RWPE1 (cell line): Measurements from ENCODE around the gene GLA.

ENCODE experiments used
- CTCF ChIA-PET: fragments of 350-600 bp; sonication (Branson Sonifier 250); formaldehyde crosslinking; extraction: SDS; loops from one replicate; lab custom pipeline; 2021; lab: Yijun Ruan, JAX
- POLR2A ChIA-PET: fragments of 400-600 bp; formaldehyde crosslinking; extraction: SDS; loops from one replicate; lab custom pipeline; 2020; ENCODE audit warnings: antibody characterized with exemption; ENCODE audit not compliant: low non-redundant PET; lab: Yijun Ruan, JAX
- DNase-seq: peaks from one replicate; pipeline ENCODE4 v3.0.0; 2012; ENCODE audit warnings: low spot score
- H3K27ac ChIP-seq: fragments of 450-650 bp; 2 replicates; pipeline ENCODE4 v1.5.1; 2017
- CTCF ChIP-seq: fragments of 450-650 bp; conservative IDR thresholded peaks from 2 replicates; pipeline ENCODE4 v1.5.1; 2017; ENCODE audit warnings: low read depth, mild to moderate bottlenecking

The GLA gene

GRCh38 chrX:101407167-101407747 is 468 bp downstream of the GLA start:
- no peak for TF ChIP-seq CTCF
- peak overlapping the region; percentile 90 for H3K27ac ChIP-seq
- POLR2A ChIA-PET: no interaction called here
- CTCF ChIA-PET: no interaction called here
- DNase-seq: no peak

GRCh38 chrX:101399825-101400224 is 7.9 kb downstream of the GLA start:
- ChIA-PET CTCF (interaction anchor here (0.6 kb wide), 1 partner anchor 1353 kb away, joined by 4 read pairs; no protein-coding TSS in a partner anchor), POLR2A (no interaction called here)
- H3K27ac ChIP-seq: no peak overlapping the region
- DNase-seq: no peak
- TF ChIP-seq CTCF: no peak

GRCh38 chrX:101398694-101399093 is 9.0 kb downstream of the GLA start:
- no peak overlapping the region for H3K27ac ChIP-seq
- TF ChIP-seq CTCF: no peak
- DNase-seq: no peak
- POLR2A ChIA-PET: no interaction called here
- CTCF ChIA-PET: interaction anchor here (0.6 kb wide), 1 partner anchor 1458 kb away, joined by 3 read pairs; no protein-coding TSS in a partner anchor

- no peak for DNase-seq
- ChIA-PET CTCF (no interaction called here), POLR2A (no interaction called here)
- TF ChIP-seq CTCF: no peak
- peak overlapping the region; percentile 41 for H3K27ac ChIP-seq
These were observed 9.9 kb downstream of the GLA start for GRCh38 chrX:101397779-101398178.

GRCh38 chrX:101395789-101396188 is 11.9 kb downstream of the GLA start:
- CTCF ChIA-PET: interaction anchor here (0.7 kb wide), 1 partner anchor 140 kb away, joined by 9 read pairs; no protein-coding TSS in a partner anchor
- DNase-seq: no peak
- no peak for TF ChIP-seq CTCF
- no peak overlapping the region for H3K27ac ChIP-seq
- POLR2A ChIA-PET: no interaction called here

- no peak overlapping the region for H3K27ac ChIP-seq
- TF ChIP-seq CTCF: no peak
- POLR2A ChIA-PET: no interaction called here
- DNase-seq: no peak
- CTCF ChIA-PET: interaction anchor here (0.7 kb wide), 1 partner anchor 1441 kb away, joined by 5 read pairs; no protein-coding TSS in a partner anchor
These were observed 13.4 kb downstream of the GLA start for GRCh38 chrX:101394372-101394771.
